Suppressor macrophage treated with lipopolysaccharide for 1 hour (primary cell): ENCODE measurements around the gene ABCD1.

Experiments
- DNase-seq, 3 donors: peaks; one replicate each; pipeline ENCODE4 v3.0.0-alpha.2; 2020 to 2022

ABCD1 gene

DNA sequence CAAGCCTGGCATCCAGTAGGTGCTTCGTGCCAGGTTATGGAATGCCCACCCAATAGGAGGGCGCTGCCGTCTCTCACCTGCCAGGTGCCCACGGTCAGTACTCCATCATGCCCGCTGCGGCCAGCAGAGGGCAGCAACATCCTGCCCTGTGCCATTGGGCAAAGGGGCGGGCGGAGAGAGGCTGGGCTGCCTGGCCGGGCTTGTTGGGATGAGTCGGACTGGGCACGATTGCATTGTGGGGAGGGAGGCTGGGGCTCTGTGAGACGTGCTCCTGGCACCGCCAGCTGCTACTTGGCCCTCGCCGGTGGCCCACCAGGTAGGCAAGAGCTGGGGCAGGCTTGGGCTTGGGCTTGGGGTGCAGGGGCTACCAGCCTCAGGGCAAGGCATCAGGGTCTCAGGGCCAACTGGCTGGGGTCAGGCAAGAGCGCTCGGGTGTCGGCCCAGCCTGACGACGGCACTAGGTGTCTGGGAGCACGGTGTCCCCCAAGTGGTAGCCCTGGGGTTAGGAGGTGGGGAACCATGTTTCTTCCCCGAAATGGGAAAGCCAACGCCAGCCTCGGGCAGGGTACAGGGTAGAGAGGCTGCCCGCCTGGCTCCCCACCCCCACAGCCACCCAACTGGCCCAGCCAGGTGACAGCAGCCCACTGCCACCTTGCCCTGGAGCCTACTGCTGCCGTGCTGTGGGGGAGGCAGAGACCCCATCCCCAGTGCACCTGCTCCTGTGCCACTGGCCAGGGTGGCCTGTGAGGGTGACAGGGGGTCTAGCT is 39.5 kb downstream of the ABCD1 start, which contains the start of gene PLXNB3:
TSS of gene PLXNB3 (plus strand) at position 261 of the 767 bp plus-strand sequence. CDS start 1,287 bp downstream, outside the sequence.
- peak; percentile 76 to 87 (median 83) for DNase-seq

DNA sequence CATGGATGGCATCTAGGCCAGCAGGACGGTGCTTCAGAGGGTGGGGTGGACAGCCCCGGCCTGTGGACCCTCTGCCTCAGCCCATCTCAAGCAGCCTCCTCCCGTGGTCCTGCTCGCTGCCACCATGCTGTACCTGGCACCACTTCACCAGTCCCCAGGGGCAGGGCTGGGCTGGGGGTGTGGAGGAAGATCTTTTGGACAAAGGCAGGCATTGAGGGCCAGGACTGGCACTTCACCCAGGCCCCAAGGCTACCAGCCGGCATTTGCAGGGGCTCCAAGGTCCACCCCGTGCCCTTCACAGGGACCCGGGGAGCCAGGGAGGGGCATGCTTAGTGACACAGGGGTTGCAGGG is 40.1 kb downstream of the ABCD1 start:
- DNase-seq: no peak

DNA sequence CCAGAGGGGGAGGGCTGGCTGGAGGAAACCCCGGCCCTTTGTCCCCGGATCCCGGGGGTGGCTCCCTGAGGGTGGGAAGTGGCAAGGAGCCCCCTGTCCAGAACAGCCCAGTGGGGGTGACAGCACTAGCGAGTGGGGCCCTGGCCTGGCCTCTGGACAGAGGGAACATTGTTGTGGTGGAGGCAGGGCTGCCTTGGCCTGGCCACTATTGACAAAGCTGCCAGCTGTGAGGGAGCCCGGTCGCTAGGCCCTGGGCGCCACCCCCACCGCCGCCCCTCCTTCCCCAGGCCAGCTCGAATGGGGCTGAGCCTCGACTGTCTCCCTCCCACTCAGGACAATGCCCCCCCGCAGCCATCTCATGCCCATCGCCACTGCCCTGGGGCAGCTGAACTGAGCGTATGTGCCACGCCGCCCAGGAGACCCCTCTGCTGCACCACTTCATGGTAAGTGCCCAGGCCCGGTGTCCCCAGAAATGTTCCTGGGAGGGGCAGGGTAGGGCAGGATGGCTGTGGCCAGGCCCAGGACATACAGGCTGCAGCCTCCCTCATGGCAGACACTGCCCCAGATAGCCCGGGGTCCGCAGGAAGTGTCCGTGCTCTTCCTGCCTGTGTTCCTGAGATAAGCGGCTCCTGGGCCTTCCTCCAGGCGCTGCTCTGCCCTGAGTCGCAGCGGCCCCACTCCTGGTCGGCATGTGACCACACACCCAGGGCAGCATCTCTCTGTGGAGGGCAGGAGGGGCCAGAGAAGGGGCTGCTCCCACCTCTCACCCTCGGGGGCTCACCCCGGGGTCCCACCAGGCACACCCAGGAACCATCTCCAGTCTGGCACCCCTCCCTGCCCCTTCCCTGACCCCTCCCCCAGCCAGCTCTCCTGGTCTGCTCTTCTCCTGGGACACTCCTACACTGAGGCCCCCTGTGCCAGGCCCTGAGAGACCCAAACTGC is 40.8 kb downstream of the ABCD1 start:
- no peak for DNase-seq

DNA sequence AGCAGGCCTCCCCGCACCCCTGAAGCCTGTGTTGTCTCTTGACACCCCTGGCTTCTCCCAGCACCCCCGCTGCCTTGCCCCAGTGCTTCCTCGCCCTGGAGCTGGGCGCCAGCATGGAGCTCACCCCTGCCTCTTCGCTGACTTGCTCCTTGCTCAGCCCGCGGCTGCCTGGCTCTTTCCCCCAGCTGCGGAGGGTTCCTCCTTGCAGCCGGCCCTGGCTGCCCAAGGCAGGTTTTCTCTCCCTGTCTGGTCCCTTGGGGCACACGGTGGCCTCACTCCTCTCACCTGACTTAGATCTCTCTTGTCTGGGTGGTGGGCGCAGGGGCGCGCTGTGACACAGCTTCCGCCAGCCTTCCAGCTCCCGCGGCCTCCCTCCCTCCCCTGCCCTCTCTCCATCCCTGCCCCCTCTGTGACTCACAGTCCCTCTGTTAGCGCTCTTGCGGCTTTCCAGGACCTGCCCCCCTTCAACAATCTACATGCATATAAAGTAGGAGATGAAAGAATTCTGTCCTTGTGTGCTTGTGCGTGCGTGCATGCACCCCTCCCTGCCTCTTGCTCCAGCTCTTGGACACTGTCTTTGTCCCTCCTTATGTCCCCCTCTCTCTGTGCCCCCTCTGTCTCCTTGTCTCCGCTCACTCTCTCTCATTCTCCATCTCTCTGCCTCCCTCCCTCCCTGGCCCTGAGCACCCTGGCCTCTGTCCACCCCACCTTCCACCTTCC is 41.6 kb downstream of the ABCD1 start:
- peak; percentile 62 to 69 (median 63) for DNase-seq

DNA sequence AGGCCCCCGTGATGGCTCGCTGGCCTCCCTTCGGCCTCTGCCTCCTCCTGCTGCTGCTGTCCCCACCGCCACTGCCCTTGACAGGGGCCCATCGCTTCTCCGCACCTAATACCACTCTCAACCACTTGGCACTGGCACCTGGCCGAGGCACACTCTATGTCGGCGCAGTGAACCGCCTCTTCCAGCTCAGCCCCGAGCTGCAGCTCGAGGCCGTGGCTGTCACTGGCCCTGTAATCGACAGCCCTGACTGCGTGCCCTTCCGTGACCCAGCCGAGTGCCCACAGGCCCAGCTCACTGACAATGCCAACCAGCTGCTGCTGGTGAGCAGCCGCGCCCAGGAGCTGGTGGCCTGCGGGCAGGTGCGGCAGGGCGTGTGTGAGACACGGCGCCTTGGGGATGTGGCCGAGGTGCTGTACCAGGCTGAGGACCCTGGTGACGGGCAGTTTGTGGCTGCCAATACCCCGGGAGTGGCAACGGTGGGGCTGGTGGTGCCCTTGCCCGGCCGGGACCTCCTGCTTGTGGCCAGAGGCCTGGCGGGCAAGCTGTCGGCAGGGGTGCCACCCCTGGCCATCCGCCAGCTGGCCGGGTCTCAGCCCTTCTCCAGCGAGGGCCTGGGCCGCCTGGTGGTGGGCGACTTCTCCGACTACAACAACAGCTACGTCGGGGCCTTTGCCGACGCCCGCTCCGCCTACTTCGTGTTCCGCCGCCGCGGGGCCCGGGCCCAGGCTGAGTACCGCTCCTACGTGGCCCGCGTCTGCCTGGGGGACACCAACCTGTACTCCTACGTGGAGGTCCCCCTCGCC is 42.4 kb downstream of the ABCD1 start:
- DNase-seq: no peak

DNA sequence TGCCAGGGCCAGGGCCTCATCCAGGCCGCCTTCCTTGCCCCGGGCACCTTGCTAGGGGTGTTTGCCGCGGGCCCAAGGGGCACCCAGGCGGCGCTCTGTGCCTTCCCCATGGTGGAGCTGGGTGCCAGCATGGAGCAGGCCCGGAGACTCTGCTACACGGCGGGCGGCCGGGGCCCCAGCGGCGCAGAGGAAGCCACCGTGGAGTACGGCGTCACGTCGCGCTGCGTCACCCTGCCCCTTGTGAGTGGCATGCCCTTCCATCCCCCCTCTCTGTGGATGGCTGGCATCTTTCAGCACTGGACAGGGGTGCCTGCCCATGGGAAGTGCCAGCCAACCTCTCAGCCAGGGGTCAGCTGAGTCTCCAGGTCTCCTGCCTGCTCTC is 43.0 kb downstream of the ABCD1 start:
- DNase-seq: no peak

DNA sequence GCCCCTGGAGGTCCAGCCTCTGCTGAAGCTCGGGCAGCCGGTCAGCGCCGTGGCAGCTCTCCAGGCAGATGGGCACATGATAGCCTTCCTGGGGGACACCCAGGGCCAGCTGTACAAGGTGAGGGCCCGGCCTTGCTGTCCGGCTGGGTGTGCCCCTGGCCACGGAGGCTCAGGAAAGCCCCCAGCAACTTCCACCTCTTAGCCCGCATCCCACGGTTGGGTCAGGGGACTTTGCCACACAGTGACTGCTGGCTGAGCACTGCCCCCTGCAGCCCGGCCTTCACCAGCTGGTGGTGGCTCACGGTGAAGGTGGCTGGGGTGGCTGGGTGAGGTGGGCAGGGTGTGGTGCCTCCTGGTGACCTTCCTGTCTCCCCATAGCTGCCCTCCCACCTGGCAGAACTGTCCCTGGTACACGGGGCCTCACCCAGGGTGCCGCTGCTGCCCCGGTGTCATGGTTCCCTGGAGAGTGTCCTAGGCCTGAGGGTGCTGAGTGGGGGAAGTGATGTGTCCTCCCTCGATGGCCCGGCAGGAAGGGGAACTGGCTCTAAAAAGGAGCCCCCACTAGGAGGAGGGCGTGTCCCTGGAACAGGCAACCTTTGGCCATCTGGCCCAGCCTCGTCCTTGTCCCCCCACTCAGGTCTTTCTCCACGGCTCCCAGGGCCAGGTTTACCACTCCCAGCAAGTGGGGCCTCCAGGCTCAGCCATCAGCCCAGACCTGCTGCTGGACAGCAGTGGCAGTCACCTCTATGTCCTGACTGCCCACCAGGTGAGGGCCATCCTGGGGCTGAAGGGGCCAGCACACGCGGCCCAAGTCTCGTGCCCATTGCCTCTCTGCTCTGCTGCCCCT is 43.9 kb downstream of the ABCD1 start:
- DNase-seq: no peak

DNA sequence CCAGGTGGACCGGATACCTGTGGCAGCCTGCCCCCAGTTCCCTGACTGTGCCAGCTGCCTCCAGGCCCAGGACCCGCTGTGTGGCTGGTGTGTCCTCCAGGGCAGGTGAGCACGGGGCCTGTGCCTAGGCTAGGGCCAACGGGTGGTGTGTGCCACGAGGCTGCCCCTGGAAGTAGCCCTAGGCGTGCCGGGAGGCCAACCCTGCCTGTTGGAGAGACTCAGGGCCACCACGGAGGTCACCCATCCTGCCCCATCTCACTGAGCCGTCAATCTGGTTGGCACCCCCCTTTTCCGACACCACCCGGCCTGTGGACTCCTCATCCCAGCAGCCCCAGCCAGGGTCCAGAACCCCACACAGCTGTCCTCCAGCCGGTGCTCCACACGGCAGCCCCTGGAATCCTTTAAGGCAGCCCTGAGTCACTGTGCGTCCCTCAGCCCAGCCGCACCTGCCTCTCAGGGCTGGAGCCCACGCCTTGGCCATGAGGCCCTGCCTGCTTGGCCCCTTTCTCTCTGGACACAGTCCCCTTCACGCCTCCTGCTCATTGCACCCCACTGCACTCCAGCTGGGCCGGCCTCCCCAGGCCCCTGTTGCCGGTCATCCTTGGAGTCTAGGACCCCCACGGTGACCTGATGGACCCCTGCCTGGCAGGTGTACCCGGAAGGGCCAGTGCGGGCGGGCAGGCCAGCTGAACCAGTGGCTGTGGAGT is 44.7 kb downstream of the ABCD1 start:
- DNase-seq: no peak

DNA sequence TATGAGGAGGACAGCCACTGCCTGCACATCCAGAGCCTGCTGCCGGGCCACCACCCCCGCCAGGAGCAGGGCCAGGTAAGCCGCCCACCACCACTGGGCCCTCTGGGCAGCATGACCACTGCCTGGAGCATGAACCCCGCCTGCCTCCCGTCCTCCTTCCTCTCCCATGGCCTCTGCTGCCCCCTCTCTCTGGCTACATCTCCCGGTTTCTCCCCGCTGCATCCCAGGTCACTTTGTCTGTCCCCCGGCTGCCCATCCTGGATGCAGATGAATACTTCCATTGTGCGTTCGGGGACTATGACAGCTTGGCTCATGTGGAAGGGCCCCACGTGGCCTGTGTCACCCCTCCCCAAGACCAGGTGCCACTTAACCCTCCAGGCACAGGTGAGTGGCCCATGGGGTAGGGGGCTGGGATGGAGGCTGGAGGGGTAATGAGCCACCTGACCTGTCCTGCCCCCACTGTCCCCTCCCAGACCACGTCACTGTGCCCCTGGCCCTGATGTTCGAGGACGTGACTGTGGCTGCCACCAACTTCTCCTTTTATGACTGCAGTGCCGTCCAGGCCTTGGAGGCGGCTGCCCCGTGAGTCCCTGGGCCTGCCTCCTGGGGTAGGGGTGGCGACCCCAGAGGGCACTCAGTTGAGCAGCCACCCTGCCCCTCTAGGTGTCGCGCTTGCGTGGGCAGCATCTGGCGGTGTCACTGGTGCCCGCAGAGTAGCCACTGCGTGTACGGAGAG is 45.4 kb downstream of the ABCD1 start:
- DNase-seq: no peak

DNA sequence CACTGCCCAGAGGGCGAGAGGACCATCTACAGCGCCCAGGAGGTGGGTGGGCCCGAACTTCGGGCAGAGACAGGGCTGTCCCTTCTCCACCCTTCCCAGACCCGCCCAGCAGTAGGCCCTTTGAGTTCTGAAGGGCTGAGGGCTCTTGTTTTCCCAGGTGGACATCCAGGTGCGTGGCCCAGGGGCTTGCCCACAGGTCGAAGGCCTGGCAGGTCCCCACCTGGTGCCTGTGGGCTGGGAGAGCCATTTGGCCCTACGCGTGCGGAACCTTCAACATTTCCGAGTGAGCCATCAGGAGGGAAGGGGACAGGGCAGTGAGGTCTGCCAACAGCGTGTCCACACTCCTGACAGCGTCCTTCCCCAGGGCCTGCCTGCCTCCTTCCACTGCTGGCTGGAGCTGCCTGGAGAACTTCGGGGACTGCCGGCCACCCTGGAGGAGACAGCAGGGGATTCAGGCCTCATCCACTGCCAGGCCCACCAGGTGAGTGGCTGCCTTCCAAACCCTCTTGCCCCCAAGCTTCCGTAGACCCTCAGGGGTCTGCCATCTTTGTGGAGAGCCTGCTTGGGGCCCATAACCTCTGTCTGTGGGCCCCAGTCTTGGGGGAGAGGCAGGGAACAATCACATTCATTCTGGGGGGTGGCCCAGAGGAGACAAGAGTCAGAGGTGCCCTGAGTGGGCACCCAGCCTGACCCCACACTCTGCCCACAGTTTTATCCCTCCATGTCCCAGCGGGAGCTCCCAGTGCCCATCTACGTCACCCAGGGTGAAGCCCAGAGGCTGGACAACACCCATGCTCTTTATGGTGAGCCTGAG is 46.2 kb downstream of the ABCD1 start:
- no peak for DNase-seq

DNA sequence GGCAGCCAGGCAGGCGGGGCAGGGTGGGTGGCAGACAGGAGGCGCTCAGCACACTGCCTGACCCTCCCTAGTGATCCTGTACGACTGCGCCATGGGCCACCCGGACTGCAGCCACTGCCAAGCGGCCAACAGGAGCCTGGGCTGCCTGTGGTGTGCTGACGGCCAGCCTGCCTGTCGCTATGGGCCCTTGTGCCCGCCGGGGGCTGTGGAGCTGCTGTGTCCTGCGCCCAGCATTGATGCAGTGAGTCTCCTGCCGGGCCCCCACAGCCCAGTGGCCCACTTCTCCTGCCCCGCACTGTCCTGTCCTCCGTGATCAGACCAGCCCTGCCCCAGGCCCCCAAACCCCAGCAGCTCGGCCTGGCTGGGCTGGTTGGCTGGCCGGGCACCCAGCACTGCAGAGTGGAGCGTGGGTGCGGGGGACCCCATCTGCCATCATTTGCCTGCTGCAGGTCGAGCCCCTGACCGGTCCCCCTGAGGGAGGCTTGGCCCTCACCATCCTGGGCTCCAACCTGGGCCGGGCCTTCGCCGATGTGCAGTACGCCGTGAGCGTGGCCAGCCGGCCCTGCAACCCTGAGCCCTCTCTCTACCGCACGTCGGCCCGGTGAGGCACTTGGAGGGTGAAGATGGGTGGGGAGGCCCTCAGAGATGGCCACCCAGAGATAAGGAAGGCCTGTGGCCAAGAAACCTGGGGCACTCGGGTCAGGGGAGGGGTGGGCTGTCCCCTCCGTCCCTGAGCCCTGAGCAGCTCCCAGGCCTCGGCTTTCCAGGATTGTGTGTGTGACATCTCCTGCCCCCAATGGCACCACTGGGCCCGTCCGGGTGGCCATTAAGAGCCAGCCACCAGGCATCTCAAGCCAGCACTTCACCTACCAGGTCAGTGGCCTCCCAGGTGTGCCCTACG is 47.0 kb downstream of the ABCD1 start:
- DNase-seq: no peak

DNA sequence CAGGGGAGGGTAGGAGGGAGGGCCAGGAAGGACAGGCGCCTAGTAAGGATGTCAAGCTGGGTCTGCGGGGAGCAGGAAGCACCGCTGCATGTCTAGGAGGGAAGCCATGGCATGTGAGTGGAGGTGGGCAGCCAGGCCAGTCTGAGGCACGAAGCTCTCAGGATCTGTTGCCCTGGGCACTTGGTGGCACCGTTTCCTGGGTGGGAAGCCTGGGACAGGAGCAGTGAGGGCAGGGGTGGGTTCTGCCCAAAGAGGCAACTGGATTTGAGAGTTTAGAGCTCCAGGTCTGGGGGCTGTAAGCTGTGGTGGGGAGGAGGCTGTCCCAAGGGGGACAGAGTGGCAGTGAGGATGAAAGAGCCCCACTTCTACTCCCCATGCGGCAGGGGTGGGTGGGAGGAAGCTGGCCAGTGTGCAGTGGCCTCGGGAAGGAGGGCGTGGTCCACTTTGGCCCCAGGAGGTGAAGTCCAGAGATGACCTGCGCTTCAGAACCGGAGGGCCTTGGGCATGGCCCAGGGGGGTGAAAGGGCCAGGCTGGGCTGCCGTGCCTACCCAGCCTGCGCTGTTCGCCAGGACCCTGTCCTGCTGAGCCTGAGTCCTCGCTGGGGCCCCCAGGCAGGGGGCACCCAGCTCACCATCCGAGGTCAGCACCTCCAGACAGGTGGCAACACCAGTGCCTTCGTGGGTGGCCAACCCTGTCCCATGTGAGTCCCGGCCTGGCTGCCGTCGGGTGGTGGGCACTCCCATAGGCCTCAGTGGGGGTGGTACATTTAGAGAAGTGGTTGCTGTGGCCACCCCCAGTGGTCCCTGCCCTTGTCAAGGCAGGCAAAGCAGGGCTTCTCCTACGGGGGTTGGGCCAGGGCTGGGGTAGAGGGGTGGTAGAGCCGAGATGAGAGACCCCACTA is 47.9 kb downstream of the ABCD1 start:
- DNase-seq: no peak

DNA sequence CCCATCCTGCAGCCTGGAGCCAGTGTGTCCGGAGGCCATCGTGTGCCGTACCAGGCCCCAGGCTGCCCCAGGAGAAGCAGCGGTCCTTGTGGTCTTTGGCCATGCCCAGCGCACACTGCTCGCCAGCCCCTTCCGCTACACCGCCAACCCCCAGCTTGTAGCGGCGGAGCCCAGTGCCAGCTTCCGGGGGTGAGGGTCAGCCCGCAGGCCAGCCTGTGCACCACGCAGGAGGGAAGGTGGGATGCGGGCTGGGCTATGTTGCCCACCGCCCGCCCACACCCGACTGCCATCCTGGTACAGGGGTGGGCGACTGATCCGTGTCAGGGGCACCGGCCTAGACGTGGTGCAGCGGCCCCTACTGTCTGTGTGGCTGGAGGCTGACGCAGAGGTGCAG is 48.6 kb downstream of the ABCD1 start:
- DNase-seq: no peak

DNA sequence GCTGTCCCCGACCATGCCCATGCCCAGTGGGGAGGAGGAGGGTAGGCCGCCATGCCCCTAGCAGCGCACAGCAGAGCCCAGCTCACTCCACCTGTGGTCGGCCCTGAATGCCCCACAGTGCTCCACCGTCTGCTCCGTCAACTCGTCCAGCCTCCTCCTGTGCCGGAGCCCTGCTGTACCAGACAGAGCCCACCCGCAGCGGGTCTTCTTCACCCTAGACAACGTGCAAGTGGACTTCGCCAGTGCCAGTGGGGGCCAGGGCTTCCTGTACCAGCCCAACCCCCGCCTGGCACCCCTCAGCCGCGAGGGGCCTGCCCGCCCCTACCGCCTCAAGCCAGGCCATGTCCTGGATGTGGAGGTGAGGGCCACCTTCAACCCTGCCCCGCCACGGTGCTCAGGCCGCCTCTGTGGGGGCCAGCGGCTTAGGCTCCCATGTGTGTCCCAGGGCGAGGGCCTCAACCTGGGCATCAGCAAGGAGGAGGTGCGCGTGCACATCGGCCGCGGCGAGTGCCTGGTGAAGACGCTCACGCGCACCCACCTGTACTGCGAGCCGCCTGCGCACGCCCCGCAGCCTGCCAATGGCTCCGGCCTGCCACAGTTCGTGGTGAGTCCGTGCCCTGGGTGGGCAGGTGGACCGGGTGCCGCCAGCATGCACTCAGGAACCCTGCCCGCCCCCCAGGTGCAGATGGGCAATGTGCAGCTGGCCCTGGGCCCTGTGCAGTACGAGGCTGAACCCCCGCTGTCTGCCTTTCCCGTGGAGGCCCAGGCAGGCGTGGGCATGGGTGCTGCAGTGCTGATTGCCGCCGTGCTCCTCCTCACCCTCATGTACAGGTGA is 49.3 kb downstream of the ABCD1 start:
- no peak for DNase-seq

DNA sequence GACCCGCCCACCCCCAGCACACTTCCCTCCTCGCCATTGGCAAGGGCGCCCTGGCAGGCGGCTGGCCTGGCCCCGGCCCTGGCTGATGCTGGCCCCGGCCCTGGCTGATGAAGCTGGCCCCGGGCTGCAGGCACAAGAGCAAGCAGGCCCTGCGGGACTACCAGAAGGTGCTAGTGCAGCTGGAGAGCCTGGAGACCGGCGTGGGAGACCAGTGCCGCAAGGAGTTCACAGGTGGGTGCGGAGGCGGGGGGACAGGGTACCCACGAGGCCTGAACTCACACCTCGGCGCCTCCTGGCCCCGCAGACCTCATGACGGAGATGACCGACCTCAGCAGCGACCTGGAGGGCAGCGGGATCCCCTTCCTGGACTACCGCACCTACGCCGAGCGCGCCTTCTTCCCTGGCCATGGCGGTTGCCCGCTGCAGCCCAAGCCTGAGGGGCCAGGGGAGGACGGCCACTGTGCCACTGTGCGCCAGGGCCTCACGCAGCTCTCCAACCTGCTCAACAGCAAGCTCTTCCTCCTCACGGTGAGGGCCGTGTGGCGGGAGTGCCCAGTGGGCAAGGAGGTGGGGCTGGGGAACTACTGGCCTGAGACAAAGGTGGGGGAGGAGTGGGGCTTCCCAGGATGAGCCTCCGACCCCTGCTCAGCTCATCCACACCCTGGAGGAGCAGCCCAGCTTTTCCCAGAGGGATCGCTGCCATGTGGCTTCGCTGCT is 50.1 kb downstream of the ABCD1 start:
- no peak for DNase-seq
